DOHH2 (cell line): ENCODE results near the gene PLEKHS1.

Experiments
- CTCF ChIP-seq: fragments of 200-600 bp; sonication (generic); IDR thresholded peaks from one replicate; pipeline ENCODE4 v1.5.1; 2014; ENCODE audit warnings: antibody characterized with exemption, mild to moderate bottlenecking, low read depth, low read length; ENCODE audit not compliant: poor library complexity, severe bottlenecking
- EZH2phosphoT487 ChIP-seq: fragments of 200-600 bp; sonication (generic); IDR thresholded peaks from 2 replicates; pipeline ENCODE4 v1.6.1; 2017; ENCODE audit warnings: borderline replicate concordance, mild to moderate bottlenecking, antibody characterized with exemption, low read length, moderate library complexity, mixed read lengths

GRCh38 chr10:113745374-113745773 is 6.1 kb upstream of the PLEKHS1 start:
- TF ChIP-seq CTCF (no peak), EZH2phosphoT487 (no peak)
